Measurements from ENCODE around the gene CD81. TPM values are rescaled to one million over a fixed set of nuclear protein-coding genes. Genes with fewer than 3 reads are reported as not detected.

CD81 gene
- total and polyA plus RNA-seq, 10 of the 15 experiments (the other 5 are each of a cell fraction or from before 2014, with no cell fraction given) = 2.0 to 145 (median 57.2) TPM

- TF ChIP-seq MEF2B (IDR thresholded peaks at IDR 0.05; ENCODE audit: partially characterized antibody, poor library complexity, severe bottlenecking) = no peak
- TF ChIP-seq, protein P1, sequence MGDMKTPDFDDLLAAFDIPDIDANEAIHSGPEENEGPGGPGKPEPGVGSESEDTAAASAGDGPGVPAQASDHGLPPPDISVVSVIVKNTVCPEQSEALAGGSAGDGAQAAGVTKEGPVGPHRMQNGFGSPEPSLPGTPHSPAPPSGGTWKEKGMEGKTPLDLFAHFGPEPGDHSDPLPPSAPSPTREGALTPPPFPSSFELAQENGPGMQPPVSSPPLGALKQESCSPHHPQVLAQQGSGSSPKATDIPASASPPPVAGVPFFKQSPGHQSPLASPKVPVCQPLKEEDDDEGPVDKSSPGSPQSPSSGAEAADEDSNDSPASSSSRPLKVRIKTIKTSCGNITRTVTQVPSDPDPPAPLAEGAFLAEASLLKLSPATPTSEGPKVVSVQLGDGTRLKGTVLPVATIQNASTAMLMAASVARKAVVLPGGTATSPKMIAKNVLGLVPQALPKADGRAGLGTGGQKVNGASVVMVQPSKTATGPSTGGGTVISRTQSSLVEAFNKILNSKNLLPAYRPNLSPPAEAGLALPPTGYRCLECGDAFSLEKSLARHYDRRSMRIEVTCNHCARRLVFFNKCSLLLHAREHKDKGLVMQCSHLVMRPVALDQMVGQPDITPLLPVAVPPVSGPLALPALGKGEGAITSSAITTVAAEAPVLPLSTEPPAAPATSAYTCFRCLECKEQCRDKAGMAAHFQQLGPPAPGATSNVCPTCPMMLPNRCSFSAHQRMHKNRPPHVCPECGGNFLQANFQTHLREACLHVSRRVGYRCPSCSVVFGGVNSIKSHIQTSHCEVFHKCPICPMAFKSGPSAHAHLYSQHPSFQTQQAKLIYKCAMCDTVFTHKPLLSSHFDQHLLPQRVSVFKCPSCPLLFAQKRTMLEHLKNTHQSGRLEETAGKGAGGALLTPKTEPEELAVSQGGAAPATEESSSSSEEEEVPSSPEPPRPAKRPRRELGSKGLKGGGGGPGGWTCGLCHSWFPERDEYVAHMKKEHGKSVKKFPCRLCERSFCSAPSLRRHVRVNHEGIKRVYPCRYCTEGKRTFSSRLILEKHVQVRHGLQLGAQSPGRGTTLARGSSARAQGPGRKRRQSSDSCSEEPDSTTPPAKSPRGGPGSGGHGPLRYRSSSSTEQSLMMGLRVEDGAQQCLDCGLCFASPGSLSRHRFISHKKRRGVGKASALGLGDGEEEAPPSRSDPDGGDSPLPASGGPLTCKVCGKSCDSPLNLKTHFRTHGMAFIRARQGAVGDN (IDR thresholded peaks at IDR 0.05) = no peak
- TF ChIP-seq ZBTB40 (IDR thresholded peaks at IDR 0.05; ENCODE audit: borderline replicate concordance) = no peak
- TF ChIP-seq GABPA (IDR thresholded peaks at IDR 0.05; ENCODE audit: low read depth) = no peak
- TF ChIP-seq, protein P2, sequence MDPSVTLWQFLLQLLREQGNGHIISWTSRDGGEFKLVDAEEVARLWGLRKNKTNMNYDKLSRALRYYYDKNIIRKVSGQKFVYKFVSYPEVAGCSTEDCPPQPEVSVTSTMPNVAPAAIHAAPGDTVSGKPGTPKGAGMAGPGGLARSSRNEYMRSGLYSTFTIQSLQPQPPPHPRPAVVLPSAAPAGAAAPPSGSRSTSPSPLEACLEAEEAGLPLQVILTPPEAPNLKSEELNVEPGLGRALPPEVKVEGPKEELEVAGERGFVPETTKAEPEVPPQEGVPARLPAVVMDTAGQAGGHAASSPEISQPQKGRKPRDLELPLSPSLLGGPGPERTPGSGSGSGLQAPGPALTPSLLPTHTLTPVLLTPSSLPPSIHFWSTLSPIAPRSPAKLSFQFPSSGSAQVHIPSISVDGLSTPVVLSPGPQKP (IDR thresholded peaks at IDR 0.05; ENCODE audit: low read depth, low read length) = no peak
- TF ChIP-seq SREBF2 (IDR thresholded peaks at IDR 0.05; ENCODE audit: low read length) = no peak
- TF ChIP-seq PAX8 (IDR thresholded peaks at IDR 0.05) = no peak
Observed at GRCh38 chr11:2390091-2390724, 13.1 kb downstream of the CD81 start (continued).

Data from GM12878 (cell line).